Measurements from ENCODE around the gene IDE. TPM values are rescaled to one million over a fixed set of nuclear protein-coding genes. Genes with fewer than 3 reads are reported as not detected.
A peak's percentile ranks its signal among the peaks of the same experiment; 100 is the strongest.

Gene IDE
- total and polyA plus RNA-seq, 9 of the 15 experiments (the other 6 are each of a cell fraction or from before 2014, with no cell fraction given) = 10.2 to 50.6 (median 33.2) TPM

- TF ChIP-seq, protein P1, sequence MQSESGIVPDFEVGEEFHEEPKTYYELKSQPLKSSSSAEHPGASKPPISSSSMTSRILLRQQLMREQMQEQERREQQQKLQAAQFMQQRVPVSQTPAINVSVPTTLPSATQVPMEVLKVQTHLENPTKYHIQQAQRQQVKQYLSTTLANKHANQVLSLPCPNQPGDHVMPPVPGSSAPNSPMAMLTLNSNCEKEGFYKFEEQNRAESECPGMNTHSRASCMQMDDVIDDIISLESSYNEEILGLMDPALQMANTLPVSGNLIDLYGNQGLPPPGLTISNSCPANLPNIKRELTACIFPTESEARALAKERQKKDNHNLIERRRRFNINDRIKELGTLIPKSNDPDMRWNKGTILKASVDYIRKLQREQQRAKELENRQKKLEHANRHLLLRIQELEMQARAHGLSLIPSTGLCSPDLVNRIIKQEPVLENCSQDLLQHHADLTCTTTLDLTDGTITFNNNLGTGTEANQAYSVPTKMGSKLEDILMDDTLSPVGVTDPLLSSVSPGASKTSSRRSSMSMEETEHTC (IDR thresholded peaks at IDR 0.05) = no peak
- no peak for TF ChIP-seq ZNF75A (CRISPR knock-in tag; IDR thresholded peaks at IDR 0.05)
- TF ChIP-seq NFXL1 (CRISPR knock-in tag; IDR thresholded peaks at IDR 0.05) = no peak
- TF ChIP-seq THRAP3 (IDR thresholded peaks at IDR 0.05; ENCODE audit: borderline replicate concordance) = no peak
- TF ChIP-seq ZNF431 (CRISPR knock-in tag; IDR thresholded peaks at IDR 0.05) = 0 out of 2 replicates have a peak, but pooled peaks have one; percentile 20
- TF ChIP-seq ELF1 (tag; IDR thresholded peaks at IDR 0.05) = no peak; the same call in 1 of the 2 replicates
- 0 out of 2 replicates have a peak, but pooled peaks have one; percentile 63 for TF ChIP-seq PREB (CRISPR knock-in tag; IDR thresholded peaks at IDR 0.05)
- no peak for TF ChIP-seq EHMT2 (IDR thresholded peaks at IDR 0.05)
- TF ChIP-seq CHD1 (IDR thresholded peaks at IDR 0.05; ENCODE audit: low read length) = peak; percentile 56
- TF ChIP-seq, protein P2, sequence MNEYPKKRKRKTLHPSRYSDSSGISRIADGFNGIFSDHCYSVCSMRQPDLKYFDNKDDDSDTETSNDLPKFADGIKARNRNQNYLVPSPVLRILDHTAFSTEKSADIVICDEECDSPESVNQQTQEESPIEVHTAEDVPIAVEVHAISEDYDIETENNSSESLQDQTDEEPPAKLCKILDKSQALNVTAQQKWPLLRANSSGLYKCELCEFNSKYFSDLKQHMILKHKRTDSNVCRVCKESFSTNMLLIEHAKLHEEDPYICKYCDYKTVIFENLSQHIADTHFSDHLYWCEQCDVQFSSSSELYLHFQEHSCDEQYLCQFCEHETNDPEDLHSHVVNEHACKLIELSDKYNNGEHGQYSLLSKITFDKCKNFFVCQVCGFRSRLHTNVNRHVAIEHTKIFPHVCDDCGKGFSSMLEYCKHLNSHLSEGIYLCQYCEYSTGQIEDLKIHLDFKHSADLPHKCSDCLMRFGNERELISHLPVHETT (CRISPR knock-in tag; conservative IDR thresholded peaks at IDR 0.05 in 1 of 2, IDR thresholded peaks at IDR 0.05 in 1 of 2) = no peak; a peak in 1 of 4 replicates
- no peak for TF ChIP-seq CC2D1A (IDR thresholded peaks at IDR 0.05)
- 0 out of 2 replicates have a peak, but pooled peaks have one; percentile 11 for TF ChIP-seq SIN3B (IDR thresholded peaks at IDR 0.05; ENCODE audit: low read depth)
- no peak for TF ChIP-seq NCOR1 (IDR thresholded peaks at IDR 0.05)
- TF ChIP-seq KAT8 (IDR thresholded peaks at IDR 0.05; ENCODE audit: low read depth) = no peak
- no peak for TF ChIP-seq RBM22 (IDR thresholded peaks at IDR 0.05; ENCODE audit: low read depth, low read length, poor library complexity, severe bottlenecking)
- no peak for TF ChIP-seq NR4A1 (CRISPR knock-in tag; IDR thresholded peaks at IDR 0.05)
- no peak for TF ChIP-seq NR4A1 (tag; IDR thresholded peaks at IDR 0.05)
- TF ChIP-seq HNRNPK (IDR thresholded peaks at IDR 0.05; ENCODE audit: low read depth, low read length, poor library complexity, severe bottlenecking) = no peak
- 0 out of 2 replicates have a peak, but pooled peaks have one; percentile 52 for TF ChIP-seq SMARCE1 (IDR thresholded peaks at IDR 0.05)
- TF ChIP-seq, protein P3, sequence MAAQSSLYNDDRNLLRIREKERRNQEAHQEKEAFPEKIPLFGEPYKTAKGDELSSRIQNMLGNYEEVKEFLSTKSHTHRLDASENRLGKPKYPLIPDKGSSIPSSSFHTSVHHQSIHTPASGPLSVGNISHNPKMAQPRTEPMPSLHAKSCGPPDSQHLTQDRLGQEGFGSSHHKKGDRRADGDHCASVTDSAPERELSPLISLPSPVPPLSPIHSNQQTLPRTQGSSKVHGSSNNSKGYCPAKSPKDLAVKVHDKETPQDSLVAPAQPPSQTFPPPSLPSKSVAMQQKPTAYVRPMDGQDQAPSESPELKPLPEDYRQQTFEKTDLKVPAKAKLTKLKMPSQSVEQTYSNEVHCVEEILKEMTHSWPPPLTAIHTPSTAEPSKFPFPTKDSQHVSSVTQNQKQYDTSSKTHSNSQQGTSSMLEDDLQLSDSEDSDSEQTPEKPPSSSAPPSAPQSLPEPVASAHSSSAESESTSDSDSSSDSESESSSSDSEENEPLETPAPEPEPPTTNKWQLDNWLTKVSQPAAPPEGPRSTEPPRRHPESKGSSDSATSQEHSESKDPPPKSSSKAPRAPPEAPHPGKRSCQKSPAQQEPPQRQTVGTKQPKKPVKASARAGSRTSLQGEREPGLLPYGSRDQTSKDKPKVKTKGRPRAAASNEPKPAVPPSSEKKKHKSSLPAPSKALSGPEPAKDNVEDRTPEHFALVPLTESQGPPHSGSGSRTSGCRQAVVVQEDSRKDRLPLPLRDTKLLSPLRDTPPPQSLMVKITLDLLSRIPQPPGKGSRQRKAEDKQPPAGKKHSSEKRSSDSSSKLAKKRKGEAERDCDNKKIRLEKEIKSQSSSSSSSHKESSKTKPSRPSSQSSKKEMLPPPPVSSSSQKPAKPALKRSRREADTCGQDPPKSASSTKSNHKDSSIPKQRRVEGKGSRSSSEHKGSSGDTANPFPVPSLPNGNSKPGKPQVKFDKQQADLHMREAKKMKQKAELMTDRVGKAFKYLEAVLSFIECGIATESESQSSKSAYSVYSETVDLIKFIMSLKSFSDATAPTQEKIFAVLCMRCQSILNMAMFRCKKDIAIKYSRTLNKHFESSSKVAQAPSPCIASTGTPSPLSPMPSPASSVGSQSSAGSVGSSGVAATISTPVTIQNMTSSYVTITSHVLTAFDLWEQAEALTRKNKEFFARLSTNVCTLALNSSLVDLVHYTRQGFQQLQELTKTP (IDR thresholded peaks at IDR 0.05; ENCODE audit: low read depth in 1 of 2, partially characterized antibody in 2 of 2) = no peak
These were observed at the start of gene IDE (continued) for GRCh38 chr10:92573798-92574547.

All from K562 (cell line).